HepG2 (cell line): Measurements from ENCODE around the gene ZNF213. TPM values are rescaled to one million over a fixed set of nuclear protein-coding genes. Genes with fewer than 3 reads are reported as not detected.

Experiments used
- BRCA1 ChIP-seq: sonication (generic); formaldehyde crosslinking; IDR thresholded peaks from 2 replicates; pipeline ENCODE4 v1.4.0; 2020; ENCODE audit warnings: missing genetic modification reagents
- CHD2 ChIP-seq: IDR thresholded peaks from 2 replicates; pipeline ENCODE4 v1.6.1; 2011; ENCODE audit warnings: low read depth, low read length, improper control_type of control experiment
- CREB1 ChIP-seq, 2 experiments: fragments of 450-650 bp in 1 of 2; IDR thresholded peaks; 2 replicates each; pipeline ENCODE4 v1.6.1; 2016 to 2017; ENCODE audit warnings: control low read depth in 1 of 2, mild to moderate bottlenecking in 1 of 2, missing compliant biosample characterization in 1 of 2, missing genetic modification characterization in 1 of 2
- DNMT1 ChIP-seq: sonication (generic); formaldehyde crosslinking; IDR thresholded peaks from 2 replicates; pipeline ENCODE4 v1.5.1; 2020; ENCODE audit warnings: mild to moderate bottlenecking, missing genetic modification reagents
- EEA1 ChIP-seq: sonication (generic); formaldehyde crosslinking; IDR thresholded peaks from 2 replicates; pipeline ENCODE4 v1.5.1; 2020; ENCODE audit warnings: mild to moderate bottlenecking, missing genetic modification reagents, borderline replicate concordance
- HDAC2 ChIP-seq: sonication (generic); formaldehyde crosslinking; IDR thresholded peaks from 2 replicates; pipeline ENCODE4 v1.4.0; 2020; ENCODE audit warnings: missing genetic modification reagents
- HOXA7 ChIP-seq: sonication (generic); formaldehyde crosslinking; IDR thresholded peaks from 2 replicates; pipeline ENCODE4 v1.8.1; 2022; ENCODE audit warnings: mild to moderate bottlenecking, missing genetic modification reagents, moderate library complexity
- MEF2D ChIP-seq: sonication (generic); formaldehyde crosslinking; IDR thresholded peaks from 2 replicates; pipeline ENCODE4 v1.5.1; 2020; ENCODE audit warnings: mild to moderate bottlenecking, missing genetic modification reagents
- MIER2 ChIP-seq: IDR thresholded peaks from 2 replicates; pipeline ENCODE4 v1.6.1; 2016; ENCODE audit warnings: missing biosample characterization, missing genetic modification reagents
- SIN3A ChIP-seq: IDR thresholded peaks from 2 replicates; pipeline ENCODE4 v1.6.1; 2011; ENCODE audit warnings: low read depth, mild to moderate bottlenecking, control low read depth, low read length, borderline replicate concordance
- SRSF9 ChIP-seq: fragments of 200-400 bp; formaldehyde crosslinking; IDR thresholded peaks from 2 replicates; pipeline ENCODE4 v1.6.1; 2018; ENCODE audit warnings: borderline replicate concordance, mild to moderate bottlenecking, low read depth, low read length; ENCODE audit not compliant: insufficient read depth, poor library complexity, severe bottlenecking
- TBL1XR1 ChIP-seq: fragments of 150-350 bp; IDR thresholded peaks from 2 replicates; pipeline ENCODE4 v1.6.1; 2014; ENCODE audit warnings: borderline replicate concordance, low read length; ENCODE audit not compliant: partially characterized antibody
- ZBTB1 ChIP-seq: sonication (generic); formaldehyde crosslinking; IDR thresholded peaks from 2 replicates; pipeline ENCODE4 v1.4.0; 2020; ENCODE audit warnings: missing genetic modification reagents, borderline replicate concordance
- ZNF138 ChIP-seq: sonication (generic); formaldehyde crosslinking; IDR thresholded peaks from 2 replicates; pipeline ENCODE4 v1.5.0; 2020; ENCODE audit warnings: mild to moderate bottlenecking, low read depth, missing genetic modification reagents
- ZNF251 ChIP-seq: sonication (generic); formaldehyde crosslinking; IDR thresholded peaks from 2 replicates; pipeline ENCODE4 v1.9.0; 2021; ENCODE audit warnings: mild to moderate bottlenecking, missing genetic modification reagents
- ZNF264 ChIP-seq: sonication (generic); formaldehyde crosslinking; IDR thresholded peaks from 2 replicates; pipeline ENCODE4 v1.4.0; 2020; ENCODE audit warnings: missing genetic modification reagents
- ZNF460 ChIP-seq: sonication (generic); formaldehyde crosslinking; IDR thresholded peaks from 2 replicates; pipeline ENCODE4 v1.5.1; 2020; ENCODE audit warnings: missing genetic modification reagents, mild to moderate bottlenecking, borderline replicate concordance
- ZNF557 ChIP-seq: sonication (generic); formaldehyde crosslinking; IDR thresholded peaks from 2 replicates; pipeline ENCODE4 v1.4.0; 2020; ENCODE audit warnings: missing genetic modification reagents
- ZSCAN9 ChIP-seq: IDR thresholded peaks from 2 replicates; pipeline ENCODE4 v1.6.1; 2016; ENCODE audit warnings: borderline replicate concordance
- polyA plus RNA-seq, 8 experiments: library from polyadenylated mRNA; depleted of rRNA in 3 of 8; stranded (reverse) in 7 of 8; unstranded in 1 of 8; fragments of >200 nt; fragmentation: Illumina TruSeq in 4 of 8; extraction: Trizol in 4 of 8; gene quantifications; 2 replicates each; pipeline versions ENCODE4 v1.2.1 to v1.2.3, GENCODE V29; 2011 to 2016; ENCODE audit warnings: low read depth in 4 of 8, missing spikeins in 1 of 8, mixed read lengths in 1 of 8; ENCODE audit not compliant: insufficient read depth in 1 of 8
- total RNA-seq, 5 experiments: library from RNA; depleted of rRNA; stranded (reverse); fragments of >200 nt; fragmentation: Illumina TruSeq; extraction: Trizol; gene quantifications; 2 replicates each; pipeline ENCODE4 v1.2.3, GENCODE V29; 2016; ENCODE audit warnings: low read depth in 1 of 5
- TF ChIP-seq, protein P1 (sequence below): sonication (generic); formaldehyde crosslinking; IDR thresholded peaks from 2 replicates; pipeline ENCODE4 v1.4.0; 2020; ENCODE audit warnings: missing genetic modification reagents
- TF ChIP-seq, protein P2 (sequence below), 2 experiments: sonication (generic) in 1 of 2; formaldehyde crosslinking in 1 of 2; IDR thresholded peaks; 2 replicates each; pipeline versions ENCODE4 v1.5.1 to v1.6.1; 2011 to 2020; ENCODE audit warnings: borderline replicate concordance in 1 of 2, low read depth in 1 of 2, low read length in 1 of 2, mild to moderate bottlenecking in 1 of 2, missing genetic modification reagents in 1 of 2, moderate library complexity in 1 of 2
- TF ChIP-seq, protein P3 (sequence below): sonication (generic); formaldehyde crosslinking; IDR thresholded peaks from 2 replicates; pipeline ENCODE4 v1.5.0; 2020; ENCODE audit warnings: missing genetic modification reagents

Gene ZNF213
- total and polyA plus RNA-seq, 2 of the 13 experiments (the other 11 are each of a cell fraction or from before 2014, with no cell fraction given), result 0.59 to 0.97 TPM

DNA sequence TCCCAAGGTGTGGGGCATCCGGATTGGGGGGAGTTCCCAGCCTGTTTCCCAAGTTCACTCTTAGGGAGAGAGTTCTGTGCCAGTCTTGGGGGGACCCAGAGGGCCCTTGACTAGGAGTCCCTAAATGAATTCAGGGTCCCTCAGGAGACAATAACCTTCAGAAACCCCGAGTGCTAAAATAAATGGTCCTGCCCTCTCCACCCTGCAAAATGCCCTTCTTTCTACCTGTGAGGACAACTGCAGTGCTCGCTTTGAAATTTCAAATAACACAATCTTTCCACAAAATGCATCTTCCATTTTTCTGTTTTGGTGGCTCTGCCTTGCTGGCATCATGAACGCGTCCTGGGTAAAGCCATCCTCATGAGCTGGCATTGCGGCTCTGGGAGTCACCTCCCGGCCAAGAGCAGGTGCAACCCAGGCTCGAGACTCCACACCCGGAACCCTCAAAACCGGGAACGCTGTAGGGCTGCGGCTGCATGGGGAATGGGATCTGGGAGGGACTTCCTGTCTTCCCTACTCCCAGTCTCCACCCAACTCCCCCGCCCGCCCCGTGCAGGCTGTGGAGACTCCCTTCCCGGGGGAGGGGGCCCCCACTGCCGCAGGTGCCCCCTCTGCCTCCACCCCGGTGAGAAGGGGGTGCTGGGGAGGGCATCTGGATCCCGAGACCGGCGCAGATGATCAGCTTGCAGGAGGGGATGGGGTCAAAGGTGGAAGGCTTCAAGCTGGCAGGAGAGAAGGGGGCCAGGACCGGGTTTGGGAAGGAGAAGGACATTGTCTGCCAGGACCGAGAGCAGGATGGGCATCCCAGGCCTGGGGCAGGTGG lies 22.6 kb upstream of the ZNF213 start, which contains the start of gene ZNF205 (continued):
- TF ChIP-seq EEA1 (CRISPR knock-in tag) (no peak), ZNF460 (no peak), ZNF557 (no peak), SIN3A (peak; percentile 95), HOXA7 (CRISPR knock-in tag) (0 out of 2 replicates have a peak, but pooled peaks have one; percentile 52), SRSF9 (no peak), DNMT1 (peak; percentile 64; the same call in 1 of the 2 replicates), ZNF264 (no peak; the same call in 1 of the 2 replicates), ZNF251 (CRISPR knock-in tag) (no peak), MIER2 (CRISPR knock-in tag) (peak; percentile 66; the same call in 1 of the 2 replicates), BRCA1 (CRISPR knock-in tag) (no peak), ZBTB1 (CRISPR knock-in tag) (no peak), HDAC2 (CRISPR knock-in tag) (peak; percentile 68; the same call in 1 of the 2 replicates), CREB1 (IDR thresholded peaks at IDR 0.05) (no peak), CREB1 (CRISPR knock-in tag; IDR thresholded peaks at IDR 0.05) (peak; percentile 55; the same call in 1 of the 2 replicates), MEF2D (CRISPR knock-in tag) (peak; percentile 74), CHD2 (no peak), TBL1XR1 (no peak), ZNF138 (CRISPR knock-in tag) (no peak), ZSCAN9 (CRISPR knock-in tag) (no peak; the same call in 1 of the 2 replicates)
- TF ChIP-seq, protein P1, sequence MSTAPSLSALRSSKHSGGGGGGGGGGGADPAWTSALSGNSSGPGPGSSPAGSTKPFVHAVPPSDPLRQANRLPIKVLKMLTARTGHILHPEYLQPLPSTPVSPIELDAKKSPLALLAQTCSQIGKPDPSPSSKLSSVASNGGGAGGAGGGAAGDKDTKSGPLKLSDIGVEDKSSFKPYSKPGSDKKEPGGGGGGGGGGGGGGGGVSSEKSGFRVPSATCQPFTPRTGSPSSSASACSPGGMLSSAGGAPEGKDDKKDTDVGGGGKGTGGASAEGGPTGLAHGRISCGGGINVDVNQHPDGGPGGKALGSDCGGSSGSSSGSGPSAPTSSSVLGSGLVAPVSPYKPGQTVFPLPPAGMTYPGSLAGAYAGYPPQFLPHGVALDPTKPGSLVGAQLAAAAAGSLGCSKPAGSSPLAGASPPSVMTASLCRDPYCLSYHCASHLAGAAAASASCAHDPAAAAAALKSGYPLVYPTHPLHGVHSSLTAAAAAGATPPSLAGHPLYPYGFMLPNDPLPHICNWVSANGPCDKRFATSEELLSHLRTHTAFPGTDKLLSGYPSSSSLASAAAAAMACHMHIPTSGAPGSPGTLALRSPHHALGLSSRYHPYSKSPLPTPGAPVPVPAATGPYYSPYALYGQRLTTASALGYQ (CRISPR knock-in tag), result peak; percentile 42; the same call in 1 of the 2 replicates
- TF ChIP-seq, protein P2, sequence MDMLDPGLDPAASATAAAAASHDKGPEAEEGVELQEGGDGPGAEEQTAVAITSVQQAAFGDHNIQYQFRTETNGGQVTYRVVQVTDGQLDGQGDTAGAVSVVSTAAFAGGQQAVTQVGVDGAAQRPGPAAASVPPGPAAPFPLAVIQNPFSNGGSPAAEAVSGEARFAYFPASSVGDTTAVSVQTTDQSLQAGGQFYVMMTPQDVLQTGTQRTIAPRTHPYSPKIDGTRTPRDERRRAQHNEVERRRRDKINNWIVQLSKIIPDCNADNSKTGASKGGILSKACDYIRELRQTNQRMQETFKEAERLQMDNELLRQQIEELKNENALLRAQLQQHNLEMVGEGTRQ (IDR thresholded peaks at IDR 0.05; ENCODE audit: low read depth, low read length), result no peak
- TF ChIP-seq, protein P2 (CRISPR knock-in tag; IDR thresholded peaks at IDR 0.05; ENCODE audit: borderline replicate concordance), result no peak
- TF ChIP-seq, protein P3, sequence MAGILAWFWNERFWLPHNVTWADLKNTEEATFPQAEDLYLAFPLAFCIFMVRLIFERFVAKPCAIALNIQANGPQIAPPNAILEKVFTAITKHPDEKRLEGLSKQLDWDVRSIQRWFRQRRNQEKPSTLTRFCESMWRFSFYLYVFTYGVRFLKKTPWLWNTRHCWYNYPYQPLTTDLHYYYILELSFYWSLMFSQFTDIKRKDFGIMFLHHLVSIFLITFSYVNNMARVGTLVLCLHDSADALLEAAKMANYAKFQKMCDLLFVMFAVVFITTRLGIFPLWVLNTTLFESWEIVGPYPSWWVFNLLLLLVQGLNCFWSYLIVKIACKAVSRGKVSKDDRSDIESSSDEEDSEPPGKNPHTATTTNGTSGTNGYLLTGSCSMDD (CRISPR knock-in tag), result no peak
